ENCODE data around the gene PLD6.

The PLD6 gene

GRCh38 chr17:17167986-17168385 is 38.1 kb downstream of the PLD6 start:
- TF ChIP-seq CTCF (IDR thresholded peaks at IDR 0.05; ENCODE audit: insufficient read depth, low read length, poor library complexity, severe bottlenecking), result no peak
- peaks cover 41% of the 10 kb centered on the region for H3K36me3 ChIP-seq (ENCODE audit: control insufficient read depth, insufficient read depth, low read length)
- no peak overlapping the region for H3K4me3 ChIP-seq (replicated peaks; ENCODE audit: low read depth, low read length)
- no peak for DNase-seq (ENCODE audit: extremely low read depth, insufficient read length)
- H3K27me3 ChIP-seq (replicated peaks; ENCODE audit: control insufficient read depth, insufficient read depth, low read length), result no peaks in the 10 kb centered on the region

GRCh38 chr17:17167356-17167755 is 38.8 kb downstream of the PLD6 start:
- H3K4me3 ChIP-seq (replicated peaks; ENCODE audit: low read depth, low read length), result no peak overlapping the region
- peaks cover 40% of the 10 kb centered on the region for H3K36me3 ChIP-seq (ENCODE audit: control insufficient read depth, insufficient read depth, low read length)
- DNase-seq (ENCODE audit: extremely low read depth, insufficient read length), result no peak
- no peaks in the 10 kb centered on the region for H3K27me3 ChIP-seq (replicated peaks; ENCODE audit: control insufficient read depth, insufficient read depth, low read length)
- no peak for TF ChIP-seq CTCF (IDR thresholded peaks at IDR 0.05; ENCODE audit: insufficient read depth, low read length, poor library complexity, severe bottlenecking)

- TF ChIP-seq CTCF (IDR thresholded peaks at IDR 0.05; ENCODE audit: insufficient read depth, low read length, poor library complexity, severe bottlenecking), result no peak
- Histone ChIP-seq H3K4me3 (replicated peaks; ENCODE audit: low read depth, low read length) (no peak overlapping the region), H3K36me3 (ENCODE audit: control insufficient read depth, insufficient read depth, low read length) (peaks cover 39% of the 10 kb centered on the region), H3K27me3 (replicated peaks; ENCODE audit: control insufficient read depth, insufficient read depth, low read length) (no peaks in the 10 kb centered on the region)
- no peak for DNase-seq (ENCODE audit: extremely low read depth, insufficient read length)
Observed at GRCh38 chr17:17166446-17166845, 39.7 kb downstream of the PLD6 start.

GRCh38 chr17:17165666-17166308 is 40.3 kb downstream of the PLD6 start:
- H3K4me3 ChIP-seq (replicated peaks; ENCODE audit: low read depth, low read length), result no peak overlapping the region
- no peak for TF ChIP-seq CTCF (IDR thresholded peaks at IDR 0.05; ENCODE audit: insufficient read depth, low read length, poor library complexity, severe bottlenecking)
- no peak for DNase-seq (ENCODE audit: extremely low read depth, insufficient read length)
- H3K36me3 ChIP-seq (ENCODE audit: control insufficient read depth, insufficient read depth, low read length), result peaks cover 41% of the 10 kb centered on the region
- H3K27me3 ChIP-seq (replicated peaks; ENCODE audit: control insufficient read depth, insufficient read depth, low read length), result no peaks in the 10 kb centered on the region

- Histone ChIP-seq H3K27me3 (replicated peaks; ENCODE audit: control insufficient read depth, insufficient read depth, low read length) (no peaks in the 10 kb centered on the region), H3K4me3 (replicated peaks; ENCODE audit: low read depth, low read length) (no peak overlapping the region), H3K36me3 (ENCODE audit: control insufficient read depth, insufficient read depth, low read length) (peaks cover 46% of the 10 kb centered on the region)
- TF ChIP-seq CTCF (IDR thresholded peaks at IDR 0.05; ENCODE audit: insufficient read depth, low read length, poor library complexity, severe bottlenecking), result no peak
- no peak for DNase-seq (ENCODE audit: extremely low read depth, insufficient read length)
Observed at GRCh38 chr17:17164676-17165075, 41.5 kb downstream of the PLD6 start.

GRCh38 chr17:17164156-17164555 is 42.0 kb downstream of the PLD6 start:
- no peaks in the 10 kb centered on the region for H3K27me3 ChIP-seq (replicated peaks; ENCODE audit: control insufficient read depth, insufficient read depth, low read length)
- TF ChIP-seq CTCF (IDR thresholded peaks at IDR 0.05; ENCODE audit: insufficient read depth, low read length, poor library complexity, severe bottlenecking), result no peak
- no peak overlapping the region for H3K4me3 ChIP-seq (replicated peaks; ENCODE audit: low read depth, low read length)
- no peak for DNase-seq (ENCODE audit: extremely low read depth, insufficient read length)
- peaks cover 44% of the 10 kb centered on the region for H3K36me3 ChIP-seq (ENCODE audit: control insufficient read depth, insufficient read depth, low read length)

All from GM06990 (cell line).